Left kidney (tissue), 2 donors: ENCODE measurements around the gene IPO8. TPM values are rescaled to one million over a fixed set of nuclear protein-coding genes. Genes with fewer than 3 reads are reported as not detected.
"Not testable (repeated sequence)": the region's sequence is repeated elsewhere in the genome, so short reads cannot be mapped to it uniquely, and the experiment has no call there.

ENCODE experiments used
- DNase-seq: peaks from one replicate; pipeline ENCODE4 v3.0.0-alpha.2; 2013
- polyA plus RNA-seq: library from polyadenylated mRNA; unstranded; fragments of 120-200 nt; gene quantifications from one replicate; pipeline ENCODE4 v1.2.1, GENCODE V29; 2013; ENCODE audit not compliant: insufficient read length

IPO8 gene
- polyA plus RNA-seq, 1 donor = 70.7 TPM

- DNase-seq = no peak
These were observed 4.4 kb downstream of the IPO8 start for GRCh38 chr12:30691122-30691879.

GRCh38 chr12:30687265-30687986, 8.2 kb downstream of the IPO8 start:
- DNase-seq = no peak

GRCh38 chr12:30679241-30679640, 16.4 kb downstream of the IPO8 start:
- no peak for DNase-seq

GRCh38 chr12:30678221-30678620, 17.4 kb downstream of the IPO8 start:
- DNase-seq = no peak

- DNase-seq = no peak
These were observed 34.5 kb downstream of the IPO8 start for GRCh38 chr12:30661210-30661609.

- DNase-seq = no peak
These were observed 43.5 kb downstream of the IPO8 start for GRCh38 chr12:30652034-30652696.

GRCh38 chr12:30646821-30647220, 48.8 kb downstream of the IPO8 start:
- no peak for DNase-seq

GRCh38 chr12:30643366-30643765, 52.3 kb downstream of the IPO8 start:
- no peak for DNase-seq

GRCh38 chr12:30640392-30640791, 55.3 kb downstream of the IPO8 start:
- DNase-seq = no peak

- no peak for DNase-seq
These were observed 60.3 kb downstream of the IPO8 start for GRCh38 chr12:30635385-30635784.

GRCh38 chr12:30631740-30632139, 63.9 kb downstream of the IPO8 start:
- DNase-seq = no peak

GRCh38 chr12:30630979-30631285, 64.7 kb downstream of the IPO8 start:
- DNase-seq = no peak

GRCh38 chr12:30630076-30630978, 65.3 kb downstream of the IPO8 start:
- no peak for DNase-seq

- DNase-seq = no peak
These were observed 68.8 kb downstream of the IPO8 start for GRCh38 chr12:30626847-30627246.

GRCh38 chr12:30624009-30624408, 71.7 kb downstream of the IPO8 start:
- no peak for DNase-seq

GRCh38 chr12:30622509-30622908, 73.2 kb downstream of the IPO8 start:
- no peak for DNase-seq

GRCh38 chr12:30621663-30622241, 73.9 kb downstream of the IPO8 start:
- not testable (repeated sequence) for DNase-seq

GRCh38 chr12:30617346-30618016, 78.2 kb downstream of the IPO8 start:
- DNase-seq = no peak

- no peak for DNase-seq
These were observed 81.6 kb downstream of the IPO8 start for GRCh38 chr12:30614031-30614430.

- DNase-seq = no peak
These were observed 82.4 kb downstream of the IPO8 start for GRCh38 chr12:30613119-30613830.

GRCh38 chr12:30610718-30611117, 85.0 kb downstream of the IPO8 start:
- DNase-seq = no peak
